Endothelial cell of umbilical vein (primary cell): ENCODE measurements around the gene KLK14. TPM values are rescaled to one million over a fixed set of nuclear protein-coding genes. Genes with fewer than 3 reads are reported as not detected.

Source experiments
- BruUV-seq: library from RNA; stranded (reverse); fragments of 400-500 nt; replicated peaks from 2 replicates; lab custom pipeline; 2021; lab: Mats Ljungman, UMichigan
- CTCF ChIA-PET: fragments of 300-600, 350-600 bp; sonication (Branson Sonifier 250); formaldehyde crosslinking; loops from one replicate; lab custom pipeline; 2021; ENCODE audit warnings: antibody characterized with exemption, inconsistent platforms; lab: Charles Lee
- POLR2A ChIA-PET: fragments of 300-600, 350-600 bp; sonication (Branson Sonifier 250); formaldehyde crosslinking; loops from one replicate; lab custom pipeline; 2021; ENCODE audit warnings: antibody characterized with exemption, inconsistent platforms; lab: Charles Lee
- DNase-seq: peaks from one replicate; pipeline ENCODE4 v3.0.0-alpha.2; 2011; ENCODE audit warnings: low read depth, low spot score
- FAIRE-seq: peaks from 2 replicates; lab custom pipeline; 2011; peaks lifted over from hg19 to GRCh38; lab: Jason Lieb, UNC
- H2AFZ ChIP-seq: 2 replicates; pipeline ENCODE4 v1.6.0; 2012; ENCODE audit warnings: low read depth, low read length, control low read depth, inconsistent platforms
- H3K27ac ChIP-seq: 2 replicates; pipeline ENCODE4 v1.5.1; 2011; ENCODE audit warnings: low read depth, mild to moderate bottlenecking, control low read depth, low read length, moderate library complexity; ENCODE audit not compliant: insufficient read depth
- H3K27me3 ChIP-seq, 2 experiments: 2 replicates each; pipeline versions ENCODE4 v1.6.0 to v1.6.1; 2011; ENCODE audit warnings: low read length in 2 of 2, mixed read lengths in 1 of 2; ENCODE audit not compliant: control insufficient read depth in 2 of 2, insufficient read depth in 2 of 2
- H3K36me3 ChIP-seq, 2 experiments: 2 replicates in 1 of 2; 3 replicates in 1 of 2; pipeline ENCODE4 v1.5.1; 2011; ENCODE audit warnings: low read length in 2 of 2, mild to moderate bottlenecking in 1 of 2, moderate library complexity in 1 of 2; ENCODE audit not compliant: control insufficient read depth in 2 of 2, insufficient read depth in 2 of 2; ENCODE audit errors: extremely low read depth in 1 of 2
- H3K4me1 ChIP-seq: 3 replicates; pipeline ENCODE4 v1.5.1; 2011; ENCODE audit warnings: mild to moderate bottlenecking, low read length; ENCODE audit not compliant: control insufficient read depth, insufficient read depth; ENCODE audit errors: extremely low read depth
- H3K4me2 ChIP-seq: 2 replicates; pipeline ENCODE4 v1.6.1; 2011; ENCODE audit warnings: low read length, control low read depth, mixed read lengths; ENCODE audit not compliant: insufficient read depth
- H3K4me3 ChIP-seq, 3 experiments: fragments of 200-600 bp in 1 of 3; sonication (generic), shearing (Covaris generic) in 1 of 3; replicated peaks in 1 of 3; 2 replicates each; pipeline ENCODE4 v1.5.1; 2011 to 2016; ENCODE audit warnings: control low read depth in 3 of 3, low read length in 3 of 3, mild to moderate bottlenecking in 2 of 3, inconsistent platforms in 1 of 3, low read depth in 1 of 3, moderate library complexity in 1 of 3; ENCODE audit not compliant: insufficient read depth in 1 of 3
- H3K79me2 ChIP-seq: 2 replicates; pipeline ENCODE4 v1.6.0; 2012; ENCODE audit warnings: low read length, inconsistent platforms; ENCODE audit not compliant: control insufficient read depth, insufficient read depth
- H3K9ac ChIP-seq: replicated peaks from 2 replicates; pipeline ENCODE3; 2011; ENCODE audit warnings: low read length, control low read depth; ENCODE audit not compliant: insufficient read depth; ENCODE audit errors: extremely low read depth
- H3K9me1 ChIP-seq: replicated peaks from 3 replicates; pipeline ENCODE4 v1.6.0; 2011; ENCODE audit warnings: mild to moderate bottlenecking, low read length; ENCODE audit not compliant: control insufficient read depth, insufficient read depth; ENCODE audit errors: extremely low read depth
- H3K9me3 ChIP-seq: replicated peaks from 2 replicates; pipeline ENCODE4 v1.5.1; 2012; ENCODE audit warnings: low read length, inconsistent platforms; ENCODE audit not compliant: control insufficient read depth, insufficient read depth
- H4K20me1 ChIP-seq: replicated peaks from 2 replicates; pipeline ENCODE3; 2011; ENCODE audit warnings: mild to moderate bottlenecking, low read length; ENCODE audit not compliant: control insufficient read depth, insufficient read depth; ENCODE audit errors: extremely low read depth
- EZH2 ChIP-seq: IDR thresholded peaks from 2 replicates; pipeline ENCODE4 v1.6.1; 2012; ENCODE audit warnings: borderline replicate concordance, low read depth, mild to moderate bottlenecking, moderate library complexity, low read length, inconsistent platforms; ENCODE audit not compliant: severe bottlenecking
- FOS ChIP-seq: IDR thresholded peaks from 2 replicates; pipeline ENCODE4 v1.6.1; 2011; ENCODE audit warnings: mild to moderate bottlenecking, low read length, moderate library complexity, borderline replicate concordance; ENCODE audit not compliant: insufficient read depth
- GATA2 ChIP-seq: IDR thresholded peaks from 2 replicates; pipeline ENCODE4 v1.7.0; 2011; ENCODE audit warnings: low read depth, mild to moderate bottlenecking, moderate library complexity, mixed read lengths, low read length; ENCODE audit not compliant: insufficient read length, insufficient read depth
- JUN ChIP-seq: IDR thresholded peaks from 2 replicates; pipeline ENCODE4 v1.6.1; 2011; ENCODE audit warnings: borderline replicate concordance, low read depth; ENCODE audit not compliant: insufficient read length, insufficient read depth
- MYC ChIP-seq: IDR thresholded peaks from one replicate; pipeline ENCODE4 v1.6.1; 2011; ENCODE audit warnings: mild to moderate bottlenecking, low read depth, low read length
- POLR2A ChIP-seq: IDR thresholded peaks from 2 replicates; pipeline ENCODE4 v1.6.1; 2012; ENCODE audit warnings: low read depth, mild to moderate bottlenecking, control low read depth, low read length
- POLR2AphosphoS5 ChIP-seq: IDR thresholded peaks from 2 replicates; pipeline ENCODE4 v1.6.1; 2012; ENCODE audit warnings: low read depth, mild to moderate bottlenecking, control low read depth, low read length, moderate library complexity; ENCODE audit not compliant: insufficient read depth
- dilution Hi-C: fragments of 300-500 bp; cut with MboI; formaldehyde crosslinking; loops from one replicate; pipeline ENCODE4 v1.15.0; 2019; ENCODE audit warnings: low sequenced_read_pairs; ENCODE audit not compliant: extremely low pct_ligation_motif_present
- intact Hi-C: fragments of 100-400 bp; cut with micrococcal nuclease; formaldehyde crosslinking; loops from one replicate; pipeline ENCODE4 v1.10.0; 2022
- polyA plus RNA-seq, 4 experiments: library from polyadenylated mRNA; depleted of rRNA in 3 of 4; stranded (reverse) in 3 of 4; unstranded in 1 of 4; fragments of >200 nt; gene quantifications; 2 replicates each; pipeline versions ENCODE4 v1.2.1 to v1.2.3, GENCODE V29; 2011 to 2012; ENCODE audit warnings: missing spikeins in 1 of 4
- total RNA-seq: library from RNA; stranded (reverse); gene quantifications from 2 replicates; pipeline ENCODE4 v1.2.3, GENCODE V29; 2021
- TF ChIP-seq, protein P1 (sequence below): IDR thresholded peaks from 2 replicates; pipeline ENCODE4 v1.6.1; 2011; ENCODE audit not compliant: insufficient read depth, insufficient read length
- TF ChIP-seq, protein P2 (sequence below), 2 donors: IDR thresholded peaks; 1 replicate in 1 of 2; 2 replicates in 1 of 2; pipeline ENCODE4 v1.5.1; 2011; ENCODE audit warnings: low read length in 2 of 2, mild to moderate bottlenecking in 2 of 2, moderate library complexity in 2 of 2, control low read depth in 1 of 2, inconsistent platforms in 1 of 2, low read depth in 1 of 2; ENCODE audit not compliant: insufficient read depth in 1 of 2; ENCODE audit errors: extremely low read depth in 1 of 2

Gene KLK14
- total and polyA plus RNA-seq, 2 donors (not counting 3 experiments of a cell fraction or from before 2014, with no cell fraction given): 0.12 TPM; not detected in 1

DNA sequence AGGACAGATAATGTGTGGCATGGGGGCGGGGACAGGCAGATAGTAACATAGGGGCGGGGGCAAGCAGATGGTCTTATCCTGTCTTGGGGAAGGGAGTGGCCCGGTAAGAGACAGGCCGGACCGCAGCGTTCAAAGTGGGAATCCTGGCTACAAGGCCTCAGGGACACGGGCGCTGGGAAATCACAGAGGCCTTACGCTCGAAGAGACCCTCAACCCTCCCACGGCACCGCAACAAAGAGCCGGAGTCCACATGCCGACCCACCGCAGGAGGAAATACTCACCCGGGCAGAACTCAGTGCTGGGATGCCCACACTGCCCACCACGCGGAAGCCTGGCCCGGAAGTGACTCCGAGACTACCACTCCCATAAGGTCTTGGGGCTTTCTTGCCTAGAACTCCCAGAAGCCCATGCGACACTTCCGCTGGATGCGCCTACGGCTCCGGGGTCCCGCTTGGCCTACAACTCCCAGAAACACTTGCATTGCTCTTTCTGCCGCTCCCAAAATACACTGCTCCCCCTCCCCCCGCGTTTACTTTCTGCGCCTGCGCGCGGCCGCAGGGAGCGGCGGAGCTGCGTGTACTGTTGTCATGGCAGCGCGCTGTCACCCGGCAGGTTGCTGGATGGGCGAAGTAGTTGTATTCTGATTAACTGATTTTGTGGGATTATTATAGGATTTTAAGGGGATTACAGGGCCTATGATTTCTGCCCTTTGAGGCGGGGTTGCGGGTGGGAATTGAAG, 25.5 kb upstream of the KLK14 start, which contains the start of gene CTU1:
Gene CTU1 (minus strand): TSS at position 344 of the 739 bp plus-strand sequence. CDS start 3,840 bp downstream, outside the sequence.
- H3K4me2 ChIP-seq: peak within 1 kb of the TSS; percentile 81
- peak within 1 kb of the TSS; percentile 68 for H3K9ac ChIP-seq
- peak within 1 kb of the TSS; percentile 51 for H3K27ac ChIP-seq
- ChIA-PET CTCF (interaction anchor here (0.9 to 1.4 kb wide), 2 partner anchors 12 to 87 kb away, joined by 4 to 5 read pairs; no protein-coding TSS in a partner anchor), POLR2A (no interaction called here)
- peak within 1 kb of the TSS; percentile 80 for H2AFZ ChIP-seq
- FAIRE-seq: peak; percentile 99
- H4K20me1 ChIP-seq: no peaks in the 10 kb centered on the region
- no peaks in the 10 kb centered on the region for H3K36me3 ChIP-seq
- H3K27me3 ChIP-seq: peaks cover 0 to 9% of the 10 kb centered on the region in 2 experiments
- no TSS peak for BruUV-seq
- TF ChIP-seq EZH2: no peak
- TF ChIP-seq GATA2: no peak
- TF ChIP-seq POLR2AphosphoS5: peak; percentile 89
- TF ChIP-seq MYC: peak; percentile 97
- peak; percentile 89 for TF ChIP-seq POLR2A
- peak; percentile 7 for TF ChIP-seq FOS
- TF ChIP-seq, protein P1, sequence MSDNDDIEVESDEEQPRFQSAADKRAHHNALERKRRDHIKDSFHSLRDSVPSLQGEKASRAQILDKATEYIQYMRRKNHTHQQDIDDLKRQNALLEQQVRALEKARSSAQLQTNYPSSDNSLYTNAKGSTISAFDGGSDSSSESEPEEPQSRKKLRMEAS: peak; percentile 68
- TF ChIP-seq, protein P2, sequence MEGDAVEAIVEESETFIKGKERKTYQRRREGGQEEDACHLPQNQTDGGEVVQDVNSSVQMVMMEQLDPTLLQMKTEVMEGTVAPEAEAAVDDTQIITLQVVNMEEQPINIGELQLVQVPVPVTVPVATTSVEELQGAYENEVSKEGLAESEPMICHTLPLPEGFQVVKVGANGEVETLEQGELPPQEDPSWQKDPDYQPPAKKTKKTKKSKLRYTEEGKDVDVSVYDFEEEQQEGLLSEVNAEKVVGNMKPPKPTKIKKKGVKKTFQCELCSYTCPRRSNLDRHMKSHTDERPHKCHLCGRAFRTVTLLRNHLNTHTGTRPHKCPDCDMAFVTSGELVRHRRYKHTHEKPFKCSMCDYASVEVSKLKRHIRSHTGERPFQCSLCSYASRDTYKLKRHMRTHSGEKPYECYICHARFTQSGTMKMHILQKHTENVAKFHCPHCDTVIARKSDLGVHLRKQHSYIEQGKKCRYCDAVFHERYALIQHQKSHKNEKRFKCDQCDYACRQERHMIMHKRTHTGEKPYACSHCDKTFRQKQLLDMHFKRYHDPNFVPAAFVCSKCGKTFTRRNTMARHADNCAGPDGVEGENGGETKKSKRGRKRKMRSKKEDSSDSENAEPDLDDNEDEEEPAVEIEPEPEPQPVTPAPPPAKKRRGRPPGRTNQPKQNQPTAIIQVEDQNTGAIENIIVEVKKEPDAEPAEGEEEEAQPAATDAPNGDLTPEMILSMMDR (IDR thresholded peaks at IDR 0.05; ENCODE audit: extremely low read depth in 1 of 2, insufficient read depth in 1 of 2, low read depth in 1 of 2, low read length in 2 of 2): no peak
- no peak for TF ChIP-seq JUN
- H3K79me2 ChIP-seq: peaks cover 34% of the 10 kb centered on the region
- H3K4me1 ChIP-seq: peaks cover 11% of the 10 kb centered on the region
- DNase-seq: peak; percentile 99
- dilution Hi-C loops: no loop called here
- intact Hi-C loops: loop anchor here (1.0 to 5.0 kb wide), 6 partner anchors 11 to 597 kb away; partner anchors contain the start of genes ETFB and JOSD2
- no peaks in the 10 kb centered on the region for H3K9me1 ChIP-seq
- no peaks in the 10 kb centered on the region for H3K9me3 ChIP-seq
- H3K4me3 ChIP-seq: peak within 1 kb of the TSS; percentile 56 to 65 (median 64)
